Measurements from ENCODE around the gene MINDY4.

MINDY4 gene

GRCh38 chr7:30934732-30935568, 163.7 kb downstream of the MINDY4 start:
- no peak for DNase-seq

- DNase-seq, result no peak
These were observed 164.3 kb downstream of the MINDY4 start for GRCh38 chr7:30935569-30935877.

- DNase-seq, result no peak
These were observed 165.5 kb downstream of the MINDY4 start for GRCh38 chr7:30936650-30937245.

- DNase-seq, result no peak
These were observed 166.2 kb downstream of the MINDY4 start for GRCh38 chr7:30937416-30937815.

GRCh38 chr7:30938435-30939316, 167.5 kb downstream of the MINDY4 start:
- peak; percentile 77 to 83 for DNase-seq

- no peak for DNase-seq
These were observed 170.5 kb downstream of the MINDY4 start for GRCh38 chr7:30941582-30942323.

Measured in activated CD4-positive, alpha-beta T cell treated with anti-CD3 and anti-CD28 coated beads, Interleukin-2, amount 50 U/mL, for 48 hours (primary cell).